Panc1 (cell line): ENCODE results near the gene JAG1. TPM values are rescaled to one million over a fixed set of nuclear protein-coding genes. Genes with fewer than 3 reads are reported as not detected.

Experiments
- ATAC-seq: fragments of 200-7000 bp; cut with Tn5 transposase; 2 replicates; pipeline ENCODE4 v1.9.1; 2020; ENCODE audit warnings: mild to moderate bottlenecking, moderate library complexity
- BruUV-seq: library from RNA; stranded (reverse); fragments of 400-500 nt; replicated peaks from 2 replicates; lab custom pipeline; 2021; lab: Mats Ljungman, UMichigan
- CTCF ChIA-PET: fragments of 300-600 bp; sonication (Branson Sonifier 250); formaldehyde crosslinking; loops from one replicate; lab custom pipeline; 2022; ENCODE audit warnings: antibody characterized with exemption; lab: Charles Lee
- POLR2A ChIA-PET: fragments of 300-600 bp; sonication (Branson Sonifier 250); formaldehyde crosslinking; loops from one replicate; lab custom pipeline; 2022; ENCODE audit warnings: antibody characterized with exemption; lab: Charles Lee
- DNase-seq: peaks from one replicate; pipeline ENCODE4 v3.0.0-alpha.2; 2010; ENCODE audit warnings: low read depth, low spot score
- H3K27ac ChIP-seq: 2 replicates; pipeline ENCODE4 v1.5.1; 2011; ENCODE audit warnings: mild to moderate bottlenecking, low read length, inconsistent platforms
- H3K27me3 ChIP-seq: fragments of 200-500 bp; sonication (Bioruptor generic); 2 replicates; pipeline ENCODE4 v1.6.0; 2014; ENCODE audit warnings: low read length, inconsistent platforms; ENCODE audit not compliant: control insufficient read depth, insufficient read depth
- H3K36me3 ChIP-seq: fragments of 200-500 bp; sonication (Bioruptor generic); 2 replicates; pipeline ENCODE4 v1.5.1; 2014; ENCODE audit warnings: inconsistent platforms, mild to moderate bottlenecking, low read length, moderate library complexity; ENCODE audit not compliant: control insufficient read depth, insufficient read depth
- H3K4me1 ChIP-seq: 2 replicates; pipeline ENCODE4 v1.5.1; 2011; ENCODE audit warnings: inconsistent platforms, mild to moderate bottlenecking, low read length, moderate library complexity; ENCODE audit not compliant: control insufficient read depth, insufficient read depth
- H3K4me3 ChIP-seq, 2 experiments: 2 replicates each; pipeline ENCODE4 v1.5.1; 2011 to 2012; ENCODE audit warnings: low read depth in 2 of 2, low read length in 2 of 2, mild to moderate bottlenecking in 2 of 2, inconsistent platforms in 1 of 2, moderate library complexity in 1 of 2
- H3K9me3 ChIP-seq: fragments of 200-500 bp; sonication (Bioruptor generic); 2 replicates; pipeline ENCODE4 v1.5.1; 2014; ENCODE audit warnings: low read depth, mild to moderate bottlenecking, inconsistent platforms, low read length, moderate library complexity; ENCODE audit not compliant: control insufficient read depth, insufficient read depth
- POLR2AphosphoS5 ChIP-seq: IDR thresholded peaks from 2 replicates; pipeline ENCODE4 v1.6.1; 2012; ENCODE audit warnings: mild to moderate bottlenecking, low read depth, low read length, moderate library complexity
- SIN3A ChIP-seq: IDR thresholded peaks from 2 replicates; pipeline ENCODE4 v1.6.1; 2012; ENCODE audit warnings: low read depth, mild to moderate bottlenecking, low read length, moderate library complexity, borderline replicate concordance; ENCODE audit not compliant: insufficient read depth
- TCF7L2 ChIP-seq: IDR thresholded peaks from 2 replicates; pipeline ENCODE4 v1.6.1; 2011; ENCODE audit warnings: mild to moderate bottlenecking, low read depth, low read length, inconsistent platforms
- in situ Hi-C: cut with HindIII; loops from 2 replicates; pipeline ENCODE4 v1.10.0; 2016; ENCODE audit warnings: low sequenced_read_pairs, low pct_unique_long_range_greater_than_20kb
- intact Hi-C: fragments of 100-400 bp; cut with micrococcal nuclease; formaldehyde crosslinking; loops from one replicate; pipeline ENCODE4 v1.10.0; 2022; ENCODE audit not compliant: unreplicated experiment
- total RNA-seq: library from RNA; stranded (reverse); gene quantifications from one replicate; pipeline ENCODE4 v1.2.1, GENCODE V29; 2021; ENCODE audit not compliant: unreplicated experiment
- TF ChIP-seq, protein P1 (sequence below): fragments of 450-650 bp; IDR thresholded peaks from 2 replicates; pipeline ENCODE4 v1.5.1; 2017; ENCODE audit warnings: mild to moderate bottlenecking
- TF ChIP-seq, protein P2 (sequence below), 2 experiments: IDR thresholded peaks; 2 replicates each; pipeline ENCODE4 v1.6.1; 2011 to 2012; ENCODE audit warnings: low read depth in 2 of 2, control low read depth in 1 of 2, low read length in 1 of 2, mild to moderate bottlenecking in 1 of 2, moderate library complexity in 1 of 2; ENCODE audit not compliant: insufficient read depth in 1 of 2

Gene JAG1
- total RNA-seq, 1 experiment from 2014 or later: 21.2 TPM

DNA sequence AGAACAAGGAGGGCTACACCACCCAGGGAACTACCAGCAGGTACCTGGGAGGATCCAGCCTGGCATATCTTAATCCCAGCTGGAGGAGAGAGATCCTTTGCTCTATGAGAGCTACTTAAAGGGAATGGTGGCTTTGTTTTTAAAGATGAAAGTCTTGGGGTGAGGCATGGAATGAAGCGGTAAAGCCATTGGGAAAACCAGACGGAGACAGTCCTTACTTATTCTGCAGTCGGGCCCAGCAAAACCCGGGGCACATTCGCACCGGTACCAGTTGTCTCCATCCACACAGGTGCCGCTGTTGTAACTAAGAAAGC, 30.3 kb downstream of the JAG1 start:
- intact Hi-C loops (no loop called here), in situ Hi-C loops (no loop called here)
- DNase-seq: no peak
- no TSS peak for BruUV-seq
- Histone ChIP-seq H3K9me3 (no peaks in the 10 kb centered on the region), H3K27me3 (no peaks in the 10 kb centered on the region), H3K4me1 (no peaks in the 10 kb centered on the region), H3K27ac (no peak overlapping the region), H3K36me3 (peaks cover 25% of the 10 kb centered on the region), H3K4me3 (no peak overlapping the region)
- ChIA-PET CTCF (no interaction called here), POLR2A (no interaction called here)
- no peak for ATAC-seq
- TF ChIP-seq POLR2AphosphoS5: no peak
- TF ChIP-seq, protein P1, sequence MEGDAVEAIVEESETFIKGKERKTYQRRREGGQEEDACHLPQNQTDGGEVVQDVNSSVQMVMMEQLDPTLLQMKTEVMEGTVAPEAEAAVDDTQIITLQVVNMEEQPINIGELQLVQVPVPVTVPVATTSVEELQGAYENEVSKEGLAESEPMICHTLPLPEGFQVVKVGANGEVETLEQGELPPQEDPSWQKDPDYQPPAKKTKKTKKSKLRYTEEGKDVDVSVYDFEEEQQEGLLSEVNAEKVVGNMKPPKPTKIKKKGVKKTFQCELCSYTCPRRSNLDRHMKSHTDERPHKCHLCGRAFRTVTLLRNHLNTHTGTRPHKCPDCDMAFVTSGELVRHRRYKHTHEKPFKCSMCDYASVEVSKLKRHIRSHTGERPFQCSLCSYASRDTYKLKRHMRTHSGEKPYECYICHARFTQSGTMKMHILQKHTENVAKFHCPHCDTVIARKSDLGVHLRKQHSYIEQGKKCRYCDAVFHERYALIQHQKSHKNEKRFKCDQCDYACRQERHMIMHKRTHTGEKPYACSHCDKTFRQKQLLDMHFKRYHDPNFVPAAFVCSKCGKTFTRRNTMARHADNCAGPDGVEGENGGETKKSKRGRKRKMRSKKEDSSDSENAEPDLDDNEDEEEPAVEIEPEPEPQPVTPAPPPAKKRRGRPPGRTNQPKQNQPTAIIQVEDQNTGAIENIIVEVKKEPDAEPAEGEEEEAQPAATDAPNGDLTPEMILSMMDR: no peak
- TF ChIP-seq SIN3A: no peak
- TF ChIP-seq TCF7L2: no peak
- TF ChIP-seq, protein P2, sequence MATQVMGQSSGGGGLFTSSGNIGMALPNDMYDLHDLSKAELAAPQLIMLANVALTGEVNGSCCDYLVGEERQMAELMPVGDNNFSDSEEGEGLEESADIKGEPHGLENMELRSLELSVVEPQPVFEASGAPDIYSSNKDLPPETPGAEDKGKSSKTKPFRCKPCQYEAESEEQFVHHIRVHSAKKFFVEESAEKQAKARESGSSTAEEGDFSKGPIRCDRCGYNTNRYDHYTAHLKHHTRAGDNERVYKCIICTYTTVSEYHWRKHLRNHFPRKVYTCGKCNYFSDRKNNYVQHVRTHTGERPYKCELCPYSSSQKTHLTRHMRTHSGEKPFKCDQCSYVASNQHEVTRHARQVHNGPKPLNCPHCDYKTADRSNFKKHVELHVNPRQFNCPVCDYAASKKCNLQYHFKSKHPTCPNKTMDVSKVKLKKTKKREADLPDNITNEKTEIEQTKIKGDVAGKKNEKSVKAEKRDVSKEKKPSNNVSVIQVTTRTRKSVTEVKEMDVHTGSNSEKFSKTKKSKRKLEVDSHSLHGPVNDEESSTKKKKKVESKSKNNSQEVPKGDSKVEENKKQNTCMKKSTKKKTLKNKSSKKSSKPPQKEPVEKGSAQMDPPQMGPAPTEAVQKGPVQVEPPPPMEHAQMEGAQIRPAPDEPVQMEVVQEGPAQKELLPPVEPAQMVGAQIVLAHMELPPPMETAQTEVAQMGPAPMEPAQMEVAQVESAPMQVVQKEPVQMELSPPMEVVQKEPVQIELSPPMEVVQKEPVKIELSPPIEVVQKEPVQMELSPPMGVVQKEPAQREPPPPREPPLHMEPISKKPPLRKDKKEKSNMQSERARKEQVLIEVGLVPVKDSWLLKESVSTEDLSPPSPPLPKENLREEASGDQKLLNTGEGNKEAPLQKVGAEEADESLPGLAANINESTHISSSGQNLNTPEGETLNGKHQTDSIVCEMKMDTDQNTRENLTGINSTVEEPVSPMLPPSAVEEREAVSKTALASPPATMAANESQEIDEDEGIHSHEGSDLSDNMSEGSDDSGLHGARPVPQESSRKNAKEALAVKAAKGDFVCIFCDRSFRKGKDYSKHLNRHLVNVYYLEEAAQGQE (IDR thresholded peaks at IDR 0.05; ENCODE audit: insufficient read depth in 1 of 2, low read depth in 2 of 2, low read length in 1 of 2): no peak

DNA sequence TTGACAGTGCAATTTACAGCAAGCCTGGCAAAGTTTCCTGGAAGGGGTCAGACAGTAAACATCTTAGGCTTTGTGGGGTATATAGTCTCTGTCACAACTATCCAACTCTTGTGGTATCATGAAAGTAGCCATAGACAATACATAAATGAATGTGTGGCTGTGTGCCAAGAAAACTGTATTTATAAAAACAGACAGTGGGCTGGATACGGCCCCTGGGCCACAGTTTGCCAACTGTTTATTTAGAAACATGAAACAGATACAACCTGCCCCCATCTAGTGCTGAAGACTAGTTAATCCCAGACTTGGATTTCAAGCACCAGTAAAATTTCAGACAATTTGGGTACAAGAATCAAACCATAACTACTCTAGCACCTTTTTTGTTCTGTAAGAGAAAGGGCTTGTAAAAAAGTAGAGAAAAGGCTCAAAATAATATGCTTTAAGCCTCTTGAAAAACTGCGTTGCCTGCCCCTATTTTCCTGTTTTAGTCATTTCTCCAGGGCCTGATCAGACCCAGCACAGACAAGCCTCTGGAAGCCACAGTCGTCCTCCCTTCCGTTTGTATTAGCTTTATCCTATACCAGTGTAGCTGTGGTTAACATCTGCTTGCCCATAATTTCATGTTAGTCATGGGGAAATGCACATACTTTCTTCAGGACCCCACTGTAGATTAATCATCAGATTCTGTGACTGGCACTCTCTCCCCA, 30.8 kb downstream of the JAG1 start:
- no peak overlapping the region for H3K27ac ChIP-seq
- ATAC-seq: no peak
- H3K4me1 ChIP-seq: no peaks in the 10 kb centered on the region
- no peaks in the 10 kb centered on the region for H3K27me3 ChIP-seq
- TF ChIP-seq, protein P2 (IDR thresholded peaks at IDR 0.05; ENCODE audit: insufficient read depth in 1 of 2, low read depth in 2 of 2, low read length in 1 of 2): no peak
- TF ChIP-seq SIN3A (no peak), POLR2AphosphoS5 (no peak), TCF7L2 (no peak)
- TF ChIP-seq, protein P1: no peak
- H3K4me3 ChIP-seq: no peak overlapping the region
- DNase-seq: no peak
- in situ Hi-C loops (no loop called here), intact Hi-C loops (no loop called here)
- BruUV-seq: no TSS peak
- ChIA-PET POLR2A (no interaction called here), CTCF (no interaction called here)
- H3K9me3 ChIP-seq: no peaks in the 10 kb centered on the region
- H3K36me3 ChIP-seq: peaks cover 29% of the 10 kb centered on the region
